GM23338 (cell line): ENCODE measurements around the gene IL10. TPM values are rescaled to one million over a fixed set of nuclear protein-coding genes. Genes with fewer than 3 reads are reported as not detected.
A peak's percentile ranks its signal among the peaks of the same experiment; 100 is the strongest.
"Not testable (repeated sequence)": the region's sequence is repeated elsewhere in the genome, so short reads cannot be mapped to it uniquely, and the experiment has no call there.

ENCODE experiments used
- ATAC-seq: fragments of 200-7000 bp; cut with Tn5 transposase; 3 replicates; pipeline ENCODE4 v1.9.1; 2020
- DNase-seq: peaks from one replicate; pipeline ENCODE4 v3.0.0-alpha.2; 2015; ENCODE audit warnings: low spot score
- H2AFZ ChIP-seq: fragments of 200-600 bp; sonication (generic); 2 replicates; pipeline ENCODE4 v1.8.0; 2016; ENCODE audit warnings: antibody characterized with exemption, mild to moderate bottlenecking, moderate library complexity
- H3F3A ChIP-seq: fragments of 200-600 bp; sonication (generic); replicated peaks from 2 replicates; pipeline ENCODE4 v1.8.0; 2017; ENCODE audit warnings: antibody characterized with exemption, mixed run types, low read depth
- H3K27ac ChIP-seq: fragments of 200-600 bp; sonication (generic); 2 replicates; pipeline ENCODE4 v1.6.1; 2016; ENCODE audit warnings: low read depth
- H3K27me3 ChIP-seq: fragments of 200-600 bp; sonication (generic); 2 replicates; pipeline ENCODE4 v1.8.0; 2016; ENCODE audit warnings: mild to moderate bottlenecking, mixed run types, moderate library complexity; ENCODE audit not compliant: insufficient read depth
- H3K36me3 ChIP-seq: fragments of 200-600 bp; sonication (generic); 2 replicates; pipeline ENCODE4 v1.8.0; 2016; ENCODE audit warnings: mild to moderate bottlenecking; ENCODE audit not compliant: insufficient read depth
- H3K4me1 ChIP-seq: fragments of 200-600 bp; sonication (generic); 2 replicates; pipeline ENCODE4 v1.8.0; 2016; ENCODE audit warnings: mild to moderate bottlenecking, moderate library complexity; ENCODE audit not compliant: insufficient read depth
- H3K4me2 ChIP-seq: fragments of 200-600 bp; sonication (generic); 2 replicates; pipeline ENCODE4 v1.7.1; 2017; ENCODE audit warnings: mixed run types
- H3K4me3 ChIP-seq: fragments of 200-600 bp; sonication (generic); 2 replicates; pipeline ENCODE4 v1.6.1; 2016; ENCODE audit warnings: mixed run types
- H3K79me2 ChIP-seq: fragments of 200-600 bp; sonication (generic); replicated peaks from 2 replicates; pipeline ENCODE4 v1.8.0; 2017; ENCODE audit warnings: mild to moderate bottlenecking; ENCODE audit not compliant: insufficient read depth
- H3K9me2 ChIP-seq: fragments of 200-600 bp; sonication (generic); 2 replicates; pipeline ENCODE4 v1.8.0; 2017; ENCODE audit not compliant: insufficient read depth
- H4K20me1 ChIP-seq: fragments of 200-600 bp; sonication (generic); replicated peaks from 2 replicates; pipeline ENCODE4 v1.8.0; 2017; ENCODE audit warnings: mild to moderate bottlenecking; ENCODE audit not compliant: insufficient read depth
- H3K27ac Mint-ChIP-seq: 2 replicates; pipeline ENCODE4 v1.8.0; 2020; ENCODE audit warnings: inconsistent platforms, mild to moderate bottlenecking, moderate library complexity, mixed read lengths
- H3K27me3 Mint-ChIP-seq: 3 replicates; pipeline ENCODE4 v1.8.0; 2022; ENCODE audit warnings: low read depth, mild to moderate bottlenecking, moderate library complexity, mixed read lengths, inconsistent platforms; ENCODE audit not compliant: insufficient read depth, poor library complexity
- H3K36me3 Mint-ChIP-seq: 3 replicates; pipeline ENCODE4 v1.8.0; 2021; ENCODE audit warnings: low read depth, mild to moderate bottlenecking, inconsistent platforms, moderate library complexity, mixed read lengths
- H3K4me1 Mint-ChIP-seq: 3 replicates; pipeline ENCODE4 v1.8.0; 2020; ENCODE audit warnings: mild to moderate bottlenecking, inconsistent platforms, mixed read lengths
- H3K4me3 Mint-ChIP-seq: 3 replicates; pipeline ENCODE4 v1.8.0; 2021; ENCODE audit warnings: moderate library complexity, mild to moderate bottlenecking, inconsistent platforms, mixed read lengths
- H3K9me3 Mint-ChIP-seq: 3 replicates; pipeline ENCODE4 v1.8.0; 2020; ENCODE audit warnings: moderate library complexity, mild to moderate bottlenecking, inconsistent platforms, mixed read lengths
- CREB1 ChIP-seq: fragments of 250-450 bp; sonication (Bioruptor Pico); IDR thresholded peaks from 2 replicates; pipeline ENCODE4 v1.5.0; 2020; ENCODE audit warnings: low read depth, mild to moderate bottlenecking, moderate library complexity
- CTCF ChIP-seq, 2 experiments: fragments of 200-600 bp in 1 of 2; sonication (generic) in 1 of 2; conservative IDR thresholded peaks; 2 replicates each; pipeline versions ENCODE4 v1.5.1 to v1.6.1; 2016 to 2017; ENCODE audit warnings: antibody characterized with exemption in 2 of 2, low read depth in 2 of 2, mild to moderate bottlenecking in 2 of 2, moderate library complexity in 1 of 2
- polyA plus RNA-seq: library from polyadenylated mRNA; unstranded; fragments of >200 nt; fragmentation: Nextera tagmentation; extraction: Ambion mirVana; gene quantifications from 2 replicates; pipeline ENCODE4 v1.2.1, GENCODE V29; 2016
- total RNA-seq: library from RNA; depleted of rRNA; stranded (reverse); fragments of >200 nt; shearing (Covaris generic); gene quantifications from 2 replicates; pipeline ENCODE4 v1.2.3, GENCODE V29; 2014

The IL10 gene
- total and polyA plus RNA-seq, 2 experiments from 2014 or later, result not detected

DNA sequence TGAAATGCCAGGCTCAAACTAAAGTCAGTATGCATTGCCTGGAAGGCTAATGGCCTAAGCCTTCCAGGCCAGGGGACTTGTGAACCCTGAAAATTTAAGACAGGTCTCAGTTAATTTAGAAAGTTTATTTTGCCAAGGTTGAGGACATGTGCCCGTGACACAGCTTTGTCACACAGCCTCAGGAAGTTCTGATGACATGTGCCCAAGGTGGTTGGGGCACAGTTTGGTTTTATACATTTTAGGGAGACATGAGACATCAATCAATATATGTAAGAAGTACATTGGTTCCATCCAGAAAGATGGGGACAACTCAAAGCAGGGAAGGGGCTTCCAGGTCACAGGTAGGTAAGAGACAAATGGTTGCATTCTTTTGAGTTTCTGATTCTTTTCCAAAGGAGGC is 6.5 kb downstream of the IL10 start:
- not testable (repeated sequence) for H3K36me3 Mint-ChIP-seq, H3K4me3 ChIP-seq, H3K4me2 ChIP-seq, H3K27me3 ChIP-seq, H3K27ac ChIP-seq, H4K20me1 ChIP-seq, DNase-seq, H3K27me3 Mint-ChIP-seq, H2AFZ ChIP-seq, H3K4me3 Mint-ChIP-seq, H3K9me3 Mint-ChIP-seq, H3K36me3 ChIP-seq, H3K79me2 ChIP-seq, H3K27ac Mint-ChIP-seq, ATAC-seq, H3F3A ChIP-seq
- peaks cover 20% of the 10 kb centered on the region for H3K4me1 Mint-ChIP-seq
- Histone ChIP-seq H3K4me1 (peaks cover 16% of the 10 kb centered on the region; the same call in 1 of the 2 replicates), H3K9me2 (0 out of 2 replicates have a peak, but pooled peaks cover 12% of the 10 kb centered on the region)

- not testable (repeated sequence) for H3K9me3 Mint-ChIP-seq, H2AFZ ChIP-seq, H3K4me1 Mint-ChIP-seq, H3K4me3 Mint-ChIP-seq, H3K27me3 ChIP-seq, H3K4me2 ChIP-seq, H3K27me3 Mint-ChIP-seq, ATAC-seq, H3K27ac Mint-ChIP-seq, DNase-seq, H3K4me3 ChIP-seq, H3K36me3 Mint-ChIP-seq, H3F3A ChIP-seq, H4K20me1 ChIP-seq, H3K4me1 ChIP-seq, H3K79me2 ChIP-seq, H3K36me3 ChIP-seq, H3K27ac ChIP-seq
- 0 out of 2 replicates have a peak, but pooled peaks cover 17% of the 10 kb centered on the region for H3K9me2 ChIP-seq
Observed at GRCh38 chr1:206762741-206763364, 9.4 kb downstream of the IL10 start.

DNA sequence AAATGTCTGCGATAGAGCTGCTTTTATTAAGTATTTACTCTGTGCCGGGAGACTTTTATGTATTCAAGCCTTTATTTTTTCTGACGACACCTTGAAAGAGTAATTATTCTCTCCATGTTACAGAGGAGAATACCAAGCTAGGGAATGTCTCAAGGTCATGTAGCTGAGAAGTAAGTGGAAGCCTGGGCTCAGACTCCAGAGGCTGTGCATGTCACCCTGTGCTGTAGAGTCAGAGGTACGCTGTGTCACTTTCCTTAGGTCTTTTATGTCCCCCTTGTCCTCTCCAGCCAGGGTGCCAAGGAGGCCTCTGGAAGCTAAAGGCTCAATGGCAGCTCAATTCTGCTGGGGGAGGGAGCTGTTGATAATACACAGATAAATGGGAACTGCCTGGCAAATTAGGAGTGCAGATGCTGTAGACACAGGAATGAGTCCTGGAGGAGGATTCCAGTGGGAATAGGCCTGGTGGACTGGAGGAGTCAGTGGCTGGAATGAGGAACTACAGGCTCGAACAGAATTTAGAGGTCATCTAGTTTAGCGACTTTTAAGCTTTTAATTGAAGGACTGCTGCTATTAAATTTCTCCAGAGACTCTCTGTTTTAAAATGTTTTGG is 11.0 kb downstream of the IL10 start:
- TF ChIP-seq CTCF (conservative IDR thresholded peaks at IDR 0.05; ENCODE audit: low read depth in 2 of 2), result peak in 1 of 2 experiments; percentile 23; a peak in 1 of 4 replicates
- no peak for TF ChIP-seq CREB1 (CRISPR knock-in tag)
- Histone ChIP-seq H3K4me1 (no peaks in the 10 kb centered on the region), H3K4me3 (no peak overlapping the region), H2AFZ (no peak overlapping the region), H3K27ac (no peak overlapping the region), H3K36me3 (no peaks in the 10 kb centered on the region), H3K79me2 (no peaks in the 10 kb centered on the region), H4K20me1 (no peaks in the 10 kb centered on the region), H3K4me2 (no peak overlapping the region), H3F3A (no peaks in the 10 kb centered on the region), H3K27me3 (no peaks in the 10 kb centered on the region), H3K9me2 (0 out of 2 replicates have a peak, but pooled peaks cover 17% of the 10 kb centered on the region)
- ATAC-seq (peak; percentile 77), DNase-seq (peak; percentile 48)
- H3K36me3 Mint-ChIP-seq, result no peaks in the 10 kb centered on the region
- no peak overlapping the region for H3K4me3 Mint-ChIP-seq
- H3K27me3 Mint-ChIP-seq, result no peaks in the 10 kb centered on the region
- no peaks in the 10 kb centered on the region for H3K9me3 Mint-ChIP-seq
- H3K4me1 Mint-ChIP-seq, result no peaks in the 10 kb centered on the region; the same call in 1 of the 3 replicates
- H3K27ac Mint-ChIP-seq, result no peak overlapping the region
